Astrocyte of the spinal cord (primary cell): Measurements from ENCODE around the gene CAPN14.

Experiments
- DNase-seq: peaks from one replicate; pipeline ENCODE4 v3.0.0; 2011; ENCODE audit warnings: low read depth, low spot score
- H3K4me3 ChIP-seq: 2 replicates; pipeline ENCODE4 v1.5.1; 2011; ENCODE audit warnings: low read depth, mild to moderate bottlenecking, low read length, moderate library complexity
- in situ Hi-C: cut with HindIII; loops from 2 replicates; pipeline ENCODE4 v1.10.0; 2017; ENCODE audit warnings: low sequenced_read_pairs
- TF ChIP-seq, protein P1 (sequence below): IDR thresholded peaks from 2 replicates; pipeline ENCODE4 v1.5.1; 2012; ENCODE audit warnings: low read depth, mild to moderate bottlenecking, low read length, inconsistent platforms

Gene CAPN14

DNA sequence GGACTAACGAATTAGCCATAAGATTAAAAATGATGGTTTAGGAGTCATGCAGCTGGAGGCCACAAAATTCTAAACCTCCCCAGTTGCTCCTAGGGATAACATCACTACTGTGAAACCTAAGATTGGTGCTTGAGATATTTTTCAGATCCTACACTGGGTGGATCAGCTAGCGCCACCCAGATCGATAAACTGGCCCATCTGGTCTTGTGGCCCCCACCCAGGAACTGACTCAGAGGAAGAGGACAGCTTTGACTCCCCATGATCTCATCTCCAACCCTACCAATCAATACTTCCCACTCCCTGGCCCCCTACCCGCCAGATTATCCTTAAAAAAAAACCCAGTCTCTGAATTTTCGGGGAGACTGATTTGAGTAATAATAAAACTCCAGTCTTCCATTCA, 84.5 kb downstream of the CAPN14 start:
- in situ Hi-C loops, result no loop called here
- no peak for DNase-seq
- TF ChIP-seq, protein P1, sequence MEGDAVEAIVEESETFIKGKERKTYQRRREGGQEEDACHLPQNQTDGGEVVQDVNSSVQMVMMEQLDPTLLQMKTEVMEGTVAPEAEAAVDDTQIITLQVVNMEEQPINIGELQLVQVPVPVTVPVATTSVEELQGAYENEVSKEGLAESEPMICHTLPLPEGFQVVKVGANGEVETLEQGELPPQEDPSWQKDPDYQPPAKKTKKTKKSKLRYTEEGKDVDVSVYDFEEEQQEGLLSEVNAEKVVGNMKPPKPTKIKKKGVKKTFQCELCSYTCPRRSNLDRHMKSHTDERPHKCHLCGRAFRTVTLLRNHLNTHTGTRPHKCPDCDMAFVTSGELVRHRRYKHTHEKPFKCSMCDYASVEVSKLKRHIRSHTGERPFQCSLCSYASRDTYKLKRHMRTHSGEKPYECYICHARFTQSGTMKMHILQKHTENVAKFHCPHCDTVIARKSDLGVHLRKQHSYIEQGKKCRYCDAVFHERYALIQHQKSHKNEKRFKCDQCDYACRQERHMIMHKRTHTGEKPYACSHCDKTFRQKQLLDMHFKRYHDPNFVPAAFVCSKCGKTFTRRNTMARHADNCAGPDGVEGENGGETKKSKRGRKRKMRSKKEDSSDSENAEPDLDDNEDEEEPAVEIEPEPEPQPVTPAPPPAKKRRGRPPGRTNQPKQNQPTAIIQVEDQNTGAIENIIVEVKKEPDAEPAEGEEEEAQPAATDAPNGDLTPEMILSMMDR, result no peak
- no peak overlapping the region for H3K4me3 ChIP-seq

DNA sequence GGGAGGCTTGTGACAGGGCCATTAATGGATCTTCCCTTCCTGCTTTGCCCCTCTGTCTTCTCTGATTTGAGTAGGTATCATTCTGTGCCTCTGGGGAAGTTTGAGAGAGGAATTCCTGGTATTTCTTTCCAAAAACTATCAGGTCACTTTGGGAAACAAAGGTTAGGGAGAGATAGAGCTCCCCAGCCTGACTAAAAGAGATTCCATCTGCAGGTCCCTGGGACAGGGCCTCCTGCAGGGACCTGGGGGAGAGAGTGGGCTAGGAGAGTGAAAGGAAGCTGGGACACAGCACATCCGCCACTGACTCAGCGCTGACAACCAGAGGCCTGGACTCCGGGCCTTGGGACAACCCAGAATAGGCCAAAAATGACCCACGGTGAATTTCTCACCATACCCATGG, 85.4 kb downstream of the CAPN14 start:
- no peak for DNase-seq
- in situ Hi-C loops, result no loop called here
- TF ChIP-seq, protein P1, result no peak
- H3K4me3 ChIP-seq, result no peak overlapping the region

DNA sequence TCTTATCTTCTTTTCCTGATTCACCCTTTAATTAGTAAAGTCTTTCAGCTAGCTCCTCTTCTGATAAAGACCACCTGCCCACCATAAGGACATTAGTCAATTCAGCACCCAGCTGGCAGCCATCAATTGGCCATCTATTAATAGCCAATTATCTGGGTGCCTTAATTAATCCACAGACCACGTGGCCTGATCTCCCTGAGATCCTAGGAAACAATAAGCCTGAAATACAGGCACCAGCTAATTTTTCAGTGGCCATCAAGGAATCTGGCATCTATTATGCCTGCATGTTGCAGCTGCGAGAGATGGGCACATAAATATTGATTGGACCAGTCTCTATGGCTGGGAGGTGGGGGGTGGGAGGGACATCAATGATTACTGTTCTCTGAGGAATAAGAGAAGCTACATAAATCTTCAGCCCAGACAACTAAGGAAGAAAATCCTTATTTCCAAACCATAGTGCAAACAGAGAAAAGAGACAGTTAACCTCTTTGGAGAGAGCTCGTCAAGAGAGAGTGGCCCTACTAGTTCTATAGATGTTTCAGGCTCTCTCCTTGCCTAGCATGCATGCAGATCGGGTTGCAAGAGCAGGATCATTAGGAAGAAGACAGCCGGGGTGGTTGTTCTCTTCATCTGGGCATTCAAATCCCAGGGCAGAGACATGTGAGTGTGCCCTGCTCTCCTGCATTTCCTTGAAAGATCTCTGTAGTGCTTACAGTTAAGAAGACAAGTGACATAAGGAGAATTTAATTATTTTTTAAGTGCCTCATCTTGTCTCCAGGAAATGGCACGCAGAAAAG, 87.7 kb downstream of the CAPN14 start:
- TF ChIP-seq, protein P1, result no peak
- in situ Hi-C loops, result no loop called here
- DNase-seq, result no peak
- H3K4me3 ChIP-seq, result no peak overlapping the region

DNA sequence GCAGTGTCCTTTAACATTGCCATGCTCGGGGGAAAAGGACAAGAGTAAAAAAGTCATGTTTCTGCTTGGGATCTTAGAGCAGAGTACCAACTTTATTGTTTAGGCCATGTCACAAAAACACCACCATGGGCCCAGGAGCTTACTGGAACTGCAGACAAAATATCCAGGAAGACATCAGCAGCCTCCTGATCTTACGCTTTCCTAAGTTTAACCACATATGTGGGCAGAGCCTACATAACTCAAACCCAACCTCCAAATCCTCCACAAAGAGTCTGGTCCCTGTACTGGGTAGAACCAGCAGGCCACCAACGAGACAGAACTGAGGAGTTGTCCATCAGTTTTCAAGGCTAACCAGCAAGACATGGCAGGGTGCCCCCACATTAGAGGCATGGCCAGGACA, 89.4 kb downstream of the CAPN14 start:
- H3K4me3 ChIP-seq, result no peak overlapping the region
- in situ Hi-C loops, result no loop called here
- TF ChIP-seq, protein P1, result no peak
- DNase-seq, result no peak

DNA sequence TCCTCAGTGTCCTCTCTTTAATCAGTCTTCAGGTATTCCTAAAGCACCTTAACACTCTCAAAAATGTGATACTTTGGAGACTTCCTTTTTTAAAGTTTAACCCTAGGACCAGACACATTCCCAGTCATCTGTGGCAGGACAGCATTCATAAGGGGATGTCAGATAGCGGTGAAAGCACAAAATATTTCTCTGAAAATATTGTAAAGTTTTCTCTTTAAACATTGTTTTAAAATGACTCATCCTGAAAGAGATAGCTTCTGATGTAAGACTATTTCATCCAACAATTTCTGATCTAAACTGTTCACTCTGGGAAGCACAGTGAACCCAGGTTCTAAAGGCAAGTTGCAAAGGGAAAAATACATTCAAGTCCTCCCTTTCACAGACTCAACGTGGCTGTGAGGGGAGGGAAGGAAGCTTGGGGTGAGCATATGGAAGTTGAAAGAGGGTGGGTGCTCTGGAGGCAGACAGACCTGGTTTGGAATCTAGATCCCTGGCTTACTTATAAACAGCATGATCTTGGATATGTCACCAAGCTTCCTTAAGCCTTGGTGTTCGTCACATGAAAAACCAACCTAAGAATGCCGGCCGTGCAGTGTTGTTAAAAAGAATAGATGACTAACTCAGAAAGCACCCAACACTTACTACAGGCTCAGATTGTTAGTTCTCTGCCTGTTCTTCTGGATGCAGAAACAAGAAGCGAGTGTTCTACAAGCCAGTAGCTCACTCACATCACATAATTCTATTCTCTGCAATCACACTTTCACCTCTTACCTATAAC, 91.2 kb downstream of the CAPN14 start:
- in situ Hi-C loops, result no loop called here
- no peak overlapping the region for H3K4me3 ChIP-seq
- DNase-seq, result peak; percentile 4
- TF ChIP-seq, protein P1, result no peak

DNA sequence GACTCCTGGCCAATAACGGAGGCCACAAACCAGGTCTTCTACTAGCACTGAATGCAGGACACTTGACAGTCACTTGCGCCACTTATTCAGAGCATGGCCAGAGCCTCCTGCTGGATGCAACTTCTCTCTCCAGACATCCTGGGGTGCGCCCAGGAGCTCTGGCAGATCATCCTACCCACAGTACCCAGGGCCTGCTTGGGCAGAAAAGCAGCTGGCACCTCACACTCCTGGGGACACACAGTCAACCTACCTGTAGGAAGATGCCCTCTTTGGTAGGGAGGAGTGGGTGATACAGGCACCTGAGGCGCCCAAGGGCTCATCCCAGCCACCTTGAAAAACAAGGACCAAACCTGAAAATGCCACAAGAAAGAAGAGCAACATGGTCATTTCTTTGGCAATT, 92.4 kb downstream of the CAPN14 start:
- in situ Hi-C loops, result no loop called here
- no peak for DNase-seq
- TF ChIP-seq, protein P1, result no peak

More for the DNA sequence above, 92.4 kb downstream of the CAPN14 start:
- H3K4me3 ChIP-seq, result no peak overlapping the region
